ENCODE results near the gene MEGF11.

DNA sequence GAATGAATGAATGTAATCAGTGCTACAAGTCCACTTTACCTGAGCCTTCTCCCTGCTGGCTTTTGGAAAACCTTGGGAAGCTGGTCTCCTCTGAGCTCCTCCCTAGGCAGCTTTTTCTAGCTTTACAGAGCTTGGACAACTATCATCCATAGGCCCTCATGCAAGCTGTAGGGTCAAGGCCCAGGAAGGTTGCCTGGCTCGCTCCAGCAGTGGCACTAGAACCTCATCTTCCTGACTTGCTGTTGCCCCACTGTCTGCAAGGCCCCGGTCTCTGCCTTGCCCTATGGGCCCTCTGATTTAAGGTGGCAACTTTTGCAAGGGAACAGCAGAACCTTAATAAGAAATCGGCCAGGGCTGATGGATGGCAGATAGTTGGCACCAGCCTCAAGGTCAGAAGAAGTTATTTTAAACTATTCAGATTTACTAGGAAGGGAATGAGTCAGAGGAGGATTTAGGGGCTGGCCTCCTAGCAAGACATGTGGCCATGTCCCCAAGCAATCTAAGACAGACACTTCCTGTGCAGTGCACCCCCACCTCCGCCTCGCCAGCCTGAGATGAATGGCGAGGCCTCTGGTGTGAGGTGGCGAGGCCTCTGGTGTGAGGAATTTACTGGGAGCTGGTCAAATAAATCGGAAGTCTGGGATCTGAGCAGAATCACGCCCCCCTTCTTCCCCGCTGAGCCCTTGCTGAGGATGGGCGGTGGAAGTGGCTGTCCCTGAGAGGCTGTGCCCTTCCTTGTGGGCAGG lies 180.8 kb downstream of the MEGF11 start:
- no peak for TF ChIP-seq GABPA (IDR thresholded peaks at IDR 0.05; ENCODE audit: low read depth)
- TF ChIP-seq, protein P1, sequence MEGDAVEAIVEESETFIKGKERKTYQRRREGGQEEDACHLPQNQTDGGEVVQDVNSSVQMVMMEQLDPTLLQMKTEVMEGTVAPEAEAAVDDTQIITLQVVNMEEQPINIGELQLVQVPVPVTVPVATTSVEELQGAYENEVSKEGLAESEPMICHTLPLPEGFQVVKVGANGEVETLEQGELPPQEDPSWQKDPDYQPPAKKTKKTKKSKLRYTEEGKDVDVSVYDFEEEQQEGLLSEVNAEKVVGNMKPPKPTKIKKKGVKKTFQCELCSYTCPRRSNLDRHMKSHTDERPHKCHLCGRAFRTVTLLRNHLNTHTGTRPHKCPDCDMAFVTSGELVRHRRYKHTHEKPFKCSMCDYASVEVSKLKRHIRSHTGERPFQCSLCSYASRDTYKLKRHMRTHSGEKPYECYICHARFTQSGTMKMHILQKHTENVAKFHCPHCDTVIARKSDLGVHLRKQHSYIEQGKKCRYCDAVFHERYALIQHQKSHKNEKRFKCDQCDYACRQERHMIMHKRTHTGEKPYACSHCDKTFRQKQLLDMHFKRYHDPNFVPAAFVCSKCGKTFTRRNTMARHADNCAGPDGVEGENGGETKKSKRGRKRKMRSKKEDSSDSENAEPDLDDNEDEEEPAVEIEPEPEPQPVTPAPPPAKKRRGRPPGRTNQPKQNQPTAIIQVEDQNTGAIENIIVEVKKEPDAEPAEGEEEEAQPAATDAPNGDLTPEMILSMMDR (IDR thresholded peaks at IDR 0.05), result no peak
- no peak for TF ChIP-seq JUND (IDR thresholded peaks at IDR 0.05)
- TF ChIP-seq TCF12 (IDR thresholded peaks at IDR 0.05), result no peak
- no peak for TF ChIP-seq EZH2phosphoT487 (IDR thresholded peaks at IDR 0.05; ENCODE audit: borderline replicate concordance, low read depth)
- no peak for TF ChIP-seq SIN3A (IDR thresholded peaks at IDR 0.05; ENCODE audit: borderline replicate concordance, low read depth, low read length)
- no peak for TF ChIP-seq RAD21 (IDR thresholded peaks at IDR 0.05; ENCODE audit: low read length)
- TF ChIP-seq EP300 (IDR thresholded peaks at IDR 0.05; ENCODE audit: borderline replicate concordance in 1 of 2, low read depth in 1 of 2, low read length in 1 of 2), result no peak
- TF ChIP-seq TAF1 (IDR thresholded peaks at IDR 0.05; ENCODE audit: borderline replicate concordance, low read depth, low read length), result no peak
- TF ChIP-seq YY1 (IDR thresholded peaks at IDR 0.05; ENCODE audit: low read depth), result no peak
- TF ChIP-seq, protein P2, sequence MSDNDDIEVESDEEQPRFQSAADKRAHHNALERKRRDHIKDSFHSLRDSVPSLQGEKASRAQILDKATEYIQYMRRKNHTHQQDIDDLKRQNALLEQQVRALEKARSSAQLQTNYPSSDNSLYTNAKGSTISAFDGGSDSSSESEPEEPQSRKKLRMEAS (IDR thresholded peaks at IDR 0.05; ENCODE audit: low read depth), result no peak
- TF ChIP-seq, protein P3, sequence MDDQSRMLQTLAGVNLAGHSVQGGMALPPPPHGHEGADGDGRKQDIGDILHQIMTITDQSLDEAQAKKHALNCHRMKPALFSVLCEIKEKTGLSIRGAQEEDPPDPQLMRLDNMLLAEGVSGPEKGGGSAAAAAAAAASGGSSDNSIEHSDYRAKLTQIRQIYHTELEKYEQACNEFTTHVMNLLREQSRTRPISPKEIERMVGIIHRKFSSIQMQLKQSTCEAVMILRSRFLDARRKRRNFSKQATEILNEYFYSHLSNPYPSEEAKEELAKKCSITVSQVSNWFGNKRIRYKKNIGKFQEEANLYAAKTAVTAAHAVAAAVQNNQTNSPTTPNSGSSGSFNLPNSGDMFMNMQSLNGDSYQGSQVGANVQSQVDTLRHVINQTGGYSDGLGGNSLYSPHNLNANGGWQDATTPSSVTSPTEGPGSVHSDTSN (IDR thresholded peaks at IDR 0.05), result no peak
- no peak for TF ChIP-seq CHD2 (IDR thresholded peaks at IDR 0.05; ENCODE audit: low read length, partially characterized antibody)
- TF ChIP-seq, protein P4, sequence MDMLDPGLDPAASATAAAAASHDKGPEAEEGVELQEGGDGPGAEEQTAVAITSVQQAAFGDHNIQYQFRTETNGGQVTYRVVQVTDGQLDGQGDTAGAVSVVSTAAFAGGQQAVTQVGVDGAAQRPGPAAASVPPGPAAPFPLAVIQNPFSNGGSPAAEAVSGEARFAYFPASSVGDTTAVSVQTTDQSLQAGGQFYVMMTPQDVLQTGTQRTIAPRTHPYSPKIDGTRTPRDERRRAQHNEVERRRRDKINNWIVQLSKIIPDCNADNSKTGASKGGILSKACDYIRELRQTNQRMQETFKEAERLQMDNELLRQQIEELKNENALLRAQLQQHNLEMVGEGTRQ (IDR thresholded peaks at IDR 0.05; ENCODE audit: borderline replicate concordance, low read depth, low read length), result no peak
